HG02943 (cell line): Measurements from ENCODE around the gene CC2D2A.
"Not testable (repeated sequence)": the region's sequence is repeated elsewhere in the genome, so short reads cannot be mapped to it uniquely, and the experiment has no call there.

Experiments
- ATAC-seq: cut with Tn5 transposase; IDR thresholded peaks from one replicate; pipeline ENCODE4 v1.9.1; 2021; ENCODE audit warnings: mild to moderate bottlenecking, low read depth, moderate library complexity; ENCODE audit not compliant: unreplicated experiment

Gene CC2D2A

GRCh38 chr4:15614891-15615290, 145.2 kb downstream of the CC2D2A start:
- not testable (repeated sequence) for ATAC-seq

DNA sequence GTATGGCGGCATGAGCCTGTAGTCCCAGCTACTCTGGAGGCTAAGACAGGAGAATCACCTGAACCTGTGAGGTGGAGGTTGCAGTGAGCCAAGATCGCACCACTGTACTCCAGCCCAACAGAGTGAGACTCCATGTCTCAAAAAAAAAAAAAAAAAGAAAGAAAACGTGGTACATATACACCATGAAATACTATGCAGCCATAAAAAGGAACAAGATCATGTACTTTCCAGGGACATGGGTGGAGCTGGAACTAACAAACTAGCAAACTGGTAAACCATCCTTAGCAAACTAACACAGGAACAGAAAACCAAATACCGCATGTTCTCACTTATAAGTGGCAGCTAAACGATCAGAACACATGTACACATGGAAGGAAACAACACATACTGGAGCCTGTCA, 147.7 kb downstream of the CC2D2A start:
- not testable (repeated sequence) for ATAC-seq

- no peak for ATAC-seq
Measured at GRCh38 chr4:15636818-15637217, 167.1 kb downstream of the CC2D2A start.

- no peak for ATAC-seq
Measured at GRCh38 chr4:15638418-15638817, 168.7 kb downstream of the CC2D2A start.

GRCh38 chr4:15648600-15648999, 178.9 kb downstream of the CC2D2A start:
- no peak for ATAC-seq

- peak; percentile 51 for ATAC-seq
Measured at GRCh38 chr4:15649914-15650545, 180.3 kb downstream of the CC2D2A start.
